Endothelial cell (in vitro differentiated cells): ENCODE results near the gene SLCO1A2. TPM values are rescaled to one million over a fixed set of nuclear protein-coding genes. Genes with fewer than 3 reads are reported as not detected.

ENCODE experiments used
- DNase-seq: peaks from one replicate; pipeline ENCODE4 v3.0.0; 2021; ENCODE audit warnings: low spot score
- H3K27ac Mint-ChIP-seq: one replicate; pipeline ENCODE4 v1.8.0; 2021; ENCODE audit warnings: mixed read lengths, inconsistent platforms; ENCODE audit not compliant: unreplicated experiment
- H3K27me3 Mint-ChIP-seq: one replicate; pipeline ENCODE4 v1.8.0; 2021; ENCODE audit warnings: mild to moderate bottlenecking, moderate library complexity, mixed read lengths, inconsistent platforms; ENCODE audit not compliant: unreplicated experiment
- H3K36me3 Mint-ChIP-seq: one replicate; pipeline ENCODE4 v1.8.0; 2021; ENCODE audit warnings: mild to moderate bottlenecking, low read depth, mixed read lengths, inconsistent platforms; ENCODE audit not compliant: unreplicated experiment
- H3K4me1 Mint-ChIP-seq: one replicate; pipeline ENCODE4 v1.8.0; 2021; ENCODE audit warnings: mild to moderate bottlenecking, mixed read lengths, inconsistent platforms; ENCODE audit not compliant: unreplicated experiment
- H3K4me3 Mint-ChIP-seq: one replicate; pipeline ENCODE4 v1.8.0; 2021; ENCODE audit warnings: mild to moderate bottlenecking, mixed read lengths, inconsistent platforms; ENCODE audit not compliant: unreplicated experiment
- H3K9me3 Mint-ChIP-seq: one replicate; pipeline ENCODE4 v1.8.0; 2021; ENCODE audit warnings: mixed read lengths, inconsistent platforms; ENCODE audit not compliant: unreplicated experiment
- CTCF ChIP-seq: fragments of 200-600 bp; sonication (generic); IDR thresholded peaks from one replicate; pipeline ENCODE4 v1.5.0; 2021; ENCODE audit warnings: antibody characterized with exemption; ENCODE audit not compliant: unreplicated experiment
- total RNA-seq: library from RNA; stranded (reverse); fragmentation: NEBNext Ultra II Directional; extraction: Animal tissue kit (Norgen Biotek cat#: 25700); gene quantifications from one replicate; pipeline ENCODE4 v1.2.1, GENCODE V29; 2021; ENCODE audit not compliant: unreplicated experiment

SLCO1A2 gene
- total RNA-seq, 1 donor from 2014 or later = 2.1 TPM

- Mint-ChIP-seq H3K36me3 (no peaks in the 10 kb centered on the region), H3K27ac (no peak overlapping the region), H3K4me3 (no peak overlapping the region), H3K4me1 (no peaks in the 10 kb centered on the region), H3K9me3 (no peaks in the 10 kb centered on the region), H3K27me3 (no peaks in the 10 kb centered on the region)
- TF ChIP-seq CTCF = no peak
- DNase-seq = no peak
Measured at GRCh38 chr12:21305661-21306060, 29.1 kb downstream of the SLCO1A2 start.

- Mint-ChIP-seq H3K36me3 (no peaks in the 10 kb centered on the region), H3K27me3 (no peaks in the 10 kb centered on the region), H3K9me3 (no peaks in the 10 kb centered on the region), H3K4me3 (no peak overlapping the region), H3K4me1 (no peaks in the 10 kb centered on the region), H3K27ac (no peak overlapping the region)
- no peak for DNase-seq
- no peak for TF ChIP-seq CTCF
Measured at GRCh38 chr12:21300632-21301031, 34.1 kb downstream of the SLCO1A2 start.

- Mint-ChIP-seq H3K4me3 (no peak overlapping the region), H3K9me3 (no peaks in the 10 kb centered on the region), H3K4me1 (no peaks in the 10 kb centered on the region), H3K36me3 (no peaks in the 10 kb centered on the region), H3K27ac (no peak overlapping the region), H3K27me3 (no peaks in the 10 kb centered on the region)
- peak; percentile 91 for TF ChIP-seq CTCF
- no peak for DNase-seq
Measured at GRCh38 chr12:21296751-21297406, 37.8 kb downstream of the SLCO1A2 start.

- H3K36me3 Mint-ChIP-seq = no peaks in the 10 kb centered on the region
- H3K27ac Mint-ChIP-seq = no peak overlapping the region
- no peak for DNase-seq
- H3K9me3 Mint-ChIP-seq = no peaks in the 10 kb centered on the region
- no peak overlapping the region for H3K4me3 Mint-ChIP-seq
- no peaks in the 10 kb centered on the region for H3K4me1 Mint-ChIP-seq
- TF ChIP-seq CTCF = no peak
- H3K27me3 Mint-ChIP-seq = no peaks in the 10 kb centered on the region
Measured at GRCh38 chr12:21296348-21296747, 38.4 kb downstream of the SLCO1A2 start.

GRCh38 chr12:21294176-21294575 is 40.5 kb downstream of the SLCO1A2 start:
- Mint-ChIP-seq H3K27me3 (no peaks in the 10 kb centered on the region), H3K36me3 (no peaks in the 10 kb centered on the region), H3K4me1 (no peaks in the 10 kb centered on the region), H3K27ac (no peak overlapping the region), H3K9me3 (no peaks in the 10 kb centered on the region), H3K4me3 (no peak overlapping the region)
- TF ChIP-seq CTCF = no peak
- no peak for DNase-seq
